Right lobe of liver (tissue), 4 donors: Measurements from ENCODE around the gene MYPOP.

ENCODE experiments used
- POLR2A ChIP-seq: fragments of 450-650 bp; IDR thresholded peaks from one replicate; pipeline ENCODE4 v1.6.1; 2017; ENCODE audit warnings: antibody characterized with exemption, mild to moderate bottlenecking
- TF ChIP-seq, protein P1 (sequence below), 4 donors: fragments of 200-600 bp in 3 of 4; fragments of 450-650 bp in 1 of 4; IDR thresholded peaks; one replicate each; pipeline versions ENCODE4 v1.5.1 to v1.8.0; 2016 to 2022; ENCODE audit warnings: antibody characterized with exemption in 4 of 4, mild to moderate bottlenecking in 2 of 4
- donor health status: DM: no; HTN: no; CAD: no.
- donor health status: DM: no; HTN: no; CAD: no.
- donor health status: DM: no; HTN: yes; CAD: no.

DNA sequence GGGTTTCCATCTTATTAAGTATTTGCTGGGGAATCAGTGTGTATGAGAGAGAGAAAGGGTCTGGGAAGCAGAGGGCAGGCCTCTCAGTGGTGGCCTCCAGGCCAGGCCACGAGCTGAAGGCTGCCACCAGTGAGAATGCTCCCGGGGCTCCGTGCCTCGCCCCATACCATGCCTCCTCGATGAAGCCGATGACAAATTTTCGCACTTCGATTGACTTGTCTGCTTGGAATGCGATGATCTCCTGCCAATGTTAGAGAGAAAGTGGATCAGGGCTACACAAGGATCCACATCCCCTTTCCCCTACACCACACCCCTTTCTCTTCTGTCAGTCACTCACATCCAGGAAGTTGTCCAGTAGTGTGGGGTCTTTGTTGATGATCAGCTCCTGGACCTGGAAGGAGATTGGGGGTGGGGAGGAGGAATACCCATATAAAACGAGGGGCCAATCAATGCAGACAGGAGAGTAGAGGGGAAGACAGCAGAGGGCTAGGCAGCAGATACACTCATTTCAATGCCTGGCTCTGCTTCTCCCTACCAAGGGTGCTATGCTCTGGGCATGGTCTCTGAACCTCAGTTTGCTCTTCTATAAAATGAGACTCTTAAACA is 50.2 kb downstream of the MYPOP start:
- TF ChIP-seq, protein P1, sequence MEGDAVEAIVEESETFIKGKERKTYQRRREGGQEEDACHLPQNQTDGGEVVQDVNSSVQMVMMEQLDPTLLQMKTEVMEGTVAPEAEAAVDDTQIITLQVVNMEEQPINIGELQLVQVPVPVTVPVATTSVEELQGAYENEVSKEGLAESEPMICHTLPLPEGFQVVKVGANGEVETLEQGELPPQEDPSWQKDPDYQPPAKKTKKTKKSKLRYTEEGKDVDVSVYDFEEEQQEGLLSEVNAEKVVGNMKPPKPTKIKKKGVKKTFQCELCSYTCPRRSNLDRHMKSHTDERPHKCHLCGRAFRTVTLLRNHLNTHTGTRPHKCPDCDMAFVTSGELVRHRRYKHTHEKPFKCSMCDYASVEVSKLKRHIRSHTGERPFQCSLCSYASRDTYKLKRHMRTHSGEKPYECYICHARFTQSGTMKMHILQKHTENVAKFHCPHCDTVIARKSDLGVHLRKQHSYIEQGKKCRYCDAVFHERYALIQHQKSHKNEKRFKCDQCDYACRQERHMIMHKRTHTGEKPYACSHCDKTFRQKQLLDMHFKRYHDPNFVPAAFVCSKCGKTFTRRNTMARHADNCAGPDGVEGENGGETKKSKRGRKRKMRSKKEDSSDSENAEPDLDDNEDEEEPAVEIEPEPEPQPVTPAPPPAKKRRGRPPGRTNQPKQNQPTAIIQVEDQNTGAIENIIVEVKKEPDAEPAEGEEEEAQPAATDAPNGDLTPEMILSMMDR (IDR thresholded peaks at IDR 0.05), result no peak
- TF ChIP-seq POLR2A, result no peak
